ENCODE data around the gene LARGE1. TPM values are rescaled to one million over a fixed set of nuclear protein-coding genes. Genes with fewer than 3 reads are reported as not detected.

The LARGE1 gene
- total and polyA plus RNA-seq, 2 of the 8 experiments (the other 6 are each of a cell fraction or from before 2014, with no cell fraction given) = 43.7 to 83.0 TPM

DNA sequence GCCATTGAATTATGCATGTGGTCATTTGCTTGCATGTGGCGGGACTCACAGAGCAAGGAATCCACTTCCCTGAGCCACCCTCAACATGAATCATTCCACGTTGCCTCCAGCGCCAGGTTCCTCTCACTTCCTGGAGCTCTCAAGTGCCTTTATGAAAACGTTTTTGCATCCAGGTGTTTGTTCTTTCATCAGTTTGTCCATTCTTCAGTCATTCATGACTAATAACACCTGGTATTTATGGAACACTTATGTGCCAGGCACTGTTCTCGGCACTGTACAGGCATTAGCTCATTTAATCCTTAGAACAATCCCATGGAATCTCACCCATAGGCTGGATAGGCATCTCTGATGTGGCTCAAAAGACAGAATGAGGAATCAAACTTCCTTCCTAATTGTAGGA, 606.0 kb downstream of the LARGE1 start:
- no peak overlapping the region for H3K18ac ChIP-seq (ENCODE audit: extremely low read depth, low read length)
- no peaks in the 10 kb centered on the region for H3K9me3 ChIP-seq (ENCODE audit: insufficient read depth in 2 of 2, low read depth in 1 of 2, low read length in 1 of 2)
- peaks cover 0 to 7% (median 1%) of the 10 kb centered on the region in 4 experiments; a peak in 5 of 8 replicates for H3K36me3 ChIP-seq (ENCODE audit: control insufficient read depth in 2 of 4, insufficient read depth in 4 of 4, low read length in 3 of 4)
- H4K91ac ChIP-seq (replicated peaks; ENCODE audit: insufficient read length, low read length) = no peak overlapping the region
- no peak overlapping the region for H2BK20ac ChIP-seq (ENCODE audit: low read length)
- no peaks in the 10 kb centered on the region for H3K4me1 ChIP-seq (replicated peaks in 1 of 4; ENCODE audit: control insufficient read depth in 3 of 4, insufficient read depth in 4 of 4, low read length in 3 of 4)
- no peak overlapping the region for H3K4ac ChIP-seq (replicated peaks; ENCODE audit: insufficient read length, low read depth, low read length)
- H4K20me1 ChIP-seq (replicated peaks in 1 of 2; ENCODE audit: control insufficient read depth in 1 of 2, insufficient read depth in 2 of 2, low read length in 2 of 2) = peaks cover 0 to 3% of the 10 kb centered on the region in 2 experiments
- no peak overlapping the region for H2BK12ac ChIP-seq (ENCODE audit: low read depth, low read length)
- WGBS, 2 experiments (ENCODE audit: extremely low coverage in 1 of 2, insufficient coverage in 1 of 2, insufficient read length in 1 of 2, insufficient replicate concordance in 2 of 2, low coverage in 1 of 2, low lambda C conversion rate in 2 of 2, missing lambda C conversion rate in 1 of 2) = 81% methylated on average over 5 of the region's 5 CpGs; no CpG with 5 or more reads in 1 of the 2 experiments
- no peak overlapping the region for H2AK5ac ChIP-seq (ENCODE audit: low read depth, low read length)
- no peaks in the 10 kb centered on the region for H3K23me2 ChIP-seq (ENCODE audit: low read depth, low read length)
- no peak overlapping the region for H2BK120ac ChIP-seq (replicated peaks; ENCODE audit: low read depth, low read length)
- H2BK15ac ChIP-seq (ENCODE audit: low read length) = no peak overlapping the region
- FAIRE-seq = no peak
- no peak overlapping the region for H3K9ac ChIP-seq (replicated peaks in 1 of 4; ENCODE audit: extremely low read depth in 1 of 4, low read depth in 3 of 4, low read length in 3 of 4)
- DNase-seq (ENCODE audit: low read depth in 1 of 2, low spot score in 2 of 2) = no peak
- no peaks in the 10 kb centered on the region for H3K79me1 ChIP-seq (ENCODE audit: low read depth, low read length)
- H3K23ac ChIP-seq (ENCODE audit: insufficient read length) = no peak overlapping the region
- no peaks in the 10 kb centered on the region for H3K79me2 ChIP-seq (ENCODE audit: control insufficient read depth in 1 of 2, insufficient read depth in 2 of 2, low read length in 2 of 2)
- ChIA-PET CTCF (ENCODE audit: partially characterized antibody) (interaction anchor here (0.9 to 2.7 kb wide), 4 partner anchors 10 to 203 kb away, joined by 3 to 11 read pairs (median 5); no protein-coding TSS in a partner anchor), POLR2A (ENCODE audit: partially characterized antibody) (no interaction called here)
- no peak overlapping the region for H2AFZ ChIP-seq (ENCODE audit: low read length)
- no peak overlapping the region for H4K5ac ChIP-seq (ENCODE audit: insufficient read length, low read depth, low read length)
- no peaks in the 10 kb centered on the region for H3K27me3 ChIP-seq (replicated peaks in 1 of 4; ENCODE audit: control insufficient read depth in 3 of 4, extremely low read depth in 1 of 4, insufficient read depth in 3 of 4, low read length in 3 of 4)
- H3K14ac ChIP-seq (ENCODE audit: insufficient read length) = no peak overlapping the region
- H3K27ac ChIP-seq (ENCODE audit: low read depth, low read length) = no peak overlapping the region
- no peak overlapping the region for H2BK5ac ChIP-seq (ENCODE audit: low read depth, low read length)
- H3K4me2 ChIP-seq (ENCODE audit: insufficient read depth in 1 of 2, low read depth in 2 of 2, low read length in 2 of 2) = no peak overlapping the region
- H3K56ac ChIP-seq (replicated peaks; ENCODE audit: insufficient read length, low read depth, low read length) = no peak overlapping the region
- H3K4me3 ChIP-seq (ENCODE audit: extremely low read depth in 1 of 4, insufficient read depth in 2 of 4, low read depth in 3 of 4, low read length in 4 of 4) = no peak overlapping the region
- H4K8ac ChIP-seq (ENCODE audit: extremely low read depth, insufficient read depth, low read length) = no peak overlapping the region
- TF ChIP-seq ZNF274 (IDR thresholded peaks at IDR 0.05; ENCODE audit: borderline replicate concordance, extremely low read depth, low read length) (no peak), TBP (IDR thresholded peaks at IDR 0.05; ENCODE audit: low read depth, low read length) (no peak), RBBP5 (IDR thresholded peaks at IDR 0.05; ENCODE audit: borderline replicate concordance, low read depth, low read length) (no peak), TCF12 (IDR thresholded peaks at IDR 0.05; ENCODE audit: low read depth, low read length) (no peak), CBX5 (IDR thresholded peaks at IDR 0.05; ENCODE audit: low read depth, low read length) (no peak), SP2 (IDR thresholded peaks at IDR 0.05; ENCODE audit: low read length) (no peak), ASH2L (IDR thresholded peaks at IDR 0.05; ENCODE audit: low read length) (no peak), GTF2F1 (IDR thresholded peaks at IDR 0.05; ENCODE audit: borderline replicate concordance, low read depth, low read length) (no peak), SP4 (IDR thresholded peaks at IDR 0.05; ENCODE audit: low read length) (no peak), POLR2A (IDR thresholded peaks at IDR 0.05; ENCODE audit: control extremely low read depth in 1 of 2, low read depth in 2 of 2, low read length in 2 of 2) (no peak), SAP30 (IDR thresholded peaks at IDR 0.05; ENCODE audit: insufficient read depth, insufficient replicate concordance, low read length) (no peak)
